HG03196 (cell line): ENCODE data around the gene APBA1.

ENCODE experiments used
- ATAC-seq: cut with Tn5 transposase; IDR thresholded peaks from one replicate; pipeline ENCODE4 v1.9.1; 2021; ENCODE audit not compliant: unreplicated experiment

Gene APBA1

GRCh38 chr9:69377981-69378380 is 294.2 kb downstream of the APBA1 start:
- ATAC-seq, result no peak
